ENCODE measurements around the gene VENTX. TPM values are rescaled to one million over a fixed set of nuclear protein-coding genes. Genes with fewer than 3 reads are reported as not detected.

VENTX gene
- total RNA-seq, 1 experiment from 2014 or later, result not detected

GRCh38 chr10:133258818-133259601, 21.4 kb downstream of the VENTX start:
- intact Hi-C loops (cut with micrococcal nuclease; ENCODE audit: unreplicated experiment), result no loop called here
- Mint-ChIP-seq H3K9me3 (ENCODE audit: low read depth, unreplicated experiment) (no peaks in the 10 kb centered on the region), H3K27me3 (ENCODE audit: unreplicated experiment) (peaks cover 11% of the 10 kb centered on the region), H3K4me1 (ENCODE audit: low read depth, unreplicated experiment) (peaks cover 19% of the 10 kb centered on the region), H3K4me3 (ENCODE audit: low read depth, unreplicated experiment) (no peak overlapping the region), H3K27ac (ENCODE audit: unreplicated experiment) (peak overlapping the region; percentile 79), H3K36me3 (ENCODE audit: insufficient read depth, unreplicated experiment) (peaks cover 23% of the 10 kb centered on the region)
- DNase-seq, result peak; percentile 78
- TF ChIP-seq CTCF (IDR thresholded peaks at IDR 0.05; ENCODE audit: unreplicated experiment), result no peak
- BruUV-seq (replicated peaks), result no TSS peak
- CTCF ChIA-PET, result no interaction called here

- Mint-ChIP-seq H3K36me3 (ENCODE audit: insufficient read depth, unreplicated experiment) (peaks cover 27% of the 10 kb centered on the region), H3K4me3 (ENCODE audit: low read depth, unreplicated experiment) (no peak overlapping the region), H3K4me1 (ENCODE audit: low read depth, unreplicated experiment) (peaks cover 19% of the 10 kb centered on the region), H3K9me3 (ENCODE audit: low read depth, unreplicated experiment) (no peaks in the 10 kb centered on the region), H3K27me3 (ENCODE audit: unreplicated experiment) (peaks cover 5% of the 10 kb centered on the region), H3K27ac (ENCODE audit: unreplicated experiment) (peak overlapping the region; percentile 79)
- BruUV-seq (replicated peaks), result no TSS peak
- no peak for DNase-seq
- intact Hi-C loops (cut with micrococcal nuclease; ENCODE audit: unreplicated experiment), result no loop called here
- no peak for TF ChIP-seq CTCF (IDR thresholded peaks at IDR 0.05; ENCODE audit: unreplicated experiment)
- CTCF ChIA-PET, result no interaction called here
Measured at GRCh38 chr10:133259602-133259989, 21.9 kb downstream of the VENTX start.

GRCh38 chr10:133260895-133261725, 23.5 kb downstream of the VENTX start:
- H3K4me1 Mint-ChIP-seq (ENCODE audit: low read depth, unreplicated experiment), result peaks cover 19% of the 10 kb centered on the region
- TSS peak; percentile 47 for BruUV-seq (replicated peaks)
- H3K36me3 Mint-ChIP-seq (ENCODE audit: insufficient read depth, unreplicated experiment), result peaks cover 27% of the 10 kb centered on the region
- H3K27ac Mint-ChIP-seq (ENCODE audit: unreplicated experiment), result no peak overlapping the region
- CTCF ChIA-PET, result no interaction called here
- TF ChIP-seq CTCF (IDR thresholded peaks at IDR 0.05; ENCODE audit: unreplicated experiment), result no peak
- peak overlapping the region; percentile 51 for H3K4me3 Mint-ChIP-seq (ENCODE audit: low read depth, unreplicated experiment)
- intact Hi-C loops (cut with micrococcal nuclease; ENCODE audit: unreplicated experiment), result no loop called here
- peak; percentile 17 for DNase-seq
- no peaks in the 10 kb centered on the region for H3K27me3 Mint-ChIP-seq (ENCODE audit: unreplicated experiment)
- no peaks in the 10 kb centered on the region for H3K9me3 Mint-ChIP-seq (ENCODE audit: low read depth, unreplicated experiment)

GRCh38 chr10:133261726-133262325, 24.2 kb downstream of the VENTX start:
- peaks cover 27% of the 10 kb centered on the region for H3K36me3 Mint-ChIP-seq (ENCODE audit: insufficient read depth, unreplicated experiment)
- peak overlapping the region; percentile 51 for H3K4me3 Mint-ChIP-seq (ENCODE audit: low read depth, unreplicated experiment)
- H3K9me3 Mint-ChIP-seq (ENCODE audit: low read depth, unreplicated experiment), result no peaks in the 10 kb centered on the region
- H3K27ac Mint-ChIP-seq (ENCODE audit: unreplicated experiment), result no peak overlapping the region
- intact Hi-C loops (cut with micrococcal nuclease; ENCODE audit: unreplicated experiment), result no loop called here
- CTCF ChIA-PET, result no interaction called here
- DNase-seq, result peak; percentile 77
- no peaks in the 10 kb centered on the region for H3K27me3 Mint-ChIP-seq (ENCODE audit: unreplicated experiment)
- no TSS peak for BruUV-seq (replicated peaks)
- peaks cover 19% of the 10 kb centered on the region for H3K4me1 Mint-ChIP-seq (ENCODE audit: low read depth, unreplicated experiment)
- no peak for TF ChIP-seq CTCF (IDR thresholded peaks at IDR 0.05; ENCODE audit: unreplicated experiment)

Measured in Calu3 (cell line).